GM10266 (cell line): ENCODE data around the gene OPHN1.
"Not testable (repeated sequence)": the region's sequence is repeated elsewhere in the genome, so short reads cannot be mapped to it uniquely, and the experiment has no call there.

Source experiments
- DNase-seq: peaks from one replicate; pipeline ENCODE4 v3.0.0; 2012; ENCODE audit errors: extremely low spot score
- CTCF ChIP-seq: IDR thresholded peaks from 2 replicates; pipeline ENCODE4 v1.5.1; 2012; ENCODE audit warnings: mild to moderate bottlenecking, low read depth; ENCODE audit not compliant: control insufficient read depth, insufficient read depth; ENCODE audit errors: missing control alignments

Gene OPHN1

GRCh38 chrX:68077378-68077777, 355.9 kb downstream of the OPHN1 start:
- DNase-seq, result no peak
- no peak for TF ChIP-seq CTCF

GRCh38 chrX:68072041-68072440, 361.3 kb downstream of the OPHN1 start:
- no peak for DNase-seq
- TF ChIP-seq CTCF, result no peak

- not testable (repeated sequence) for DNase-seq
Measured at GRCh38 chrX:68070119-68070518, 363.2 kb downstream of the OPHN1 start.

GRCh38 chrX:68061206-68061535, 372.1 kb downstream of the OPHN1 start:
- TF ChIP-seq CTCF, result no peak
- DNase-seq, result no peak

GRCh38 chrX:68060506-68061205, 372.6 kb downstream of the OPHN1 start:
- DNase-seq, result no peak
- TF ChIP-seq CTCF, result no peak

GRCh38 chrX:68059469-68059868, 373.8 kb downstream of the OPHN1 start:
- no peak for TF ChIP-seq CTCF
- no peak for DNase-seq

- no peak for TF ChIP-seq CTCF
- no peak for DNase-seq
Measured at GRCh38 chrX:68049466-68049865, 383.8 kb downstream of the OPHN1 start.

- TF ChIP-seq CTCF, result no peak
- DNase-seq, result no peak
Measured at GRCh38 chrX:68048774-68049173, 384.5 kb downstream of the OPHN1 start.
